OCI-LY1 (cell line): ENCODE results near the gene TTLL5.

ENCODE experiments used
- CTCF ChIP-seq: fragments of 200-600 bp; sonication (generic), shearing (Covaris generic); IDR thresholded peaks from 2 replicates; pipeline ENCODE4 v1.5.1; 2017; ENCODE audit warnings: mild to moderate bottlenecking, antibody characterized with exemption, low read length, moderate library complexity, mixed read lengths
- EZH2 ChIP-seq: fragments of 200-600 bp; sonication (generic), shearing (Covaris generic); IDR thresholded peaks from 2 replicates; pipeline ENCODE4 v1.8.0; 2017; ENCODE audit warnings: borderline replicate concordance, mixed run types, mild to moderate bottlenecking, antibody characterized with exemption, low read length, moderate library complexity, mixed read lengths

- no peak for TF ChIP-seq CTCF
- no peak for TF ChIP-seq EZH2
Measured at GRCh38 chr14:75803765-75804164, 142.7 kb downstream of the TTLL5 start.
